GM12878 (cell line): ENCODE results near the gene HDDC3. TPM values are rescaled to one million over a fixed set of nuclear protein-coding genes. Genes with fewer than 3 reads are reported as not detected.

Source experiments
- CEBPZ ChIP-seq: fragments of 150-350 bp; IDR thresholded peaks from 2 replicates; pipeline ENCODE4 v1.6.1; 2016; ENCODE audit warnings: low read depth, low read length
- CUX1 ChIP-seq: IDR thresholded peaks from 2 replicates; pipeline ENCODE4 v1.6.1; 2012; ENCODE audit warnings: improper control_type of control experiment, low read depth, low read length; ENCODE audit not compliant: insufficient replicate concordance
- E2F8 ChIP-seq: fragments of 450-650 bp; IDR thresholded peaks from 2 replicates; pipeline ENCODE4 v1.6.1; 2018; ENCODE audit warnings: mild to moderate bottlenecking, low read depth, moderate library complexity; ENCODE audit not compliant: partially characterized antibody
- HDGF ChIP-seq: fragments of 450-650 bp; IDR thresholded peaks from 2 replicates; pipeline ENCODE4 v1.6.1; 2016; ENCODE audit warnings: antibody characterized with exemption
- MEF2A ChIP-seq: IDR thresholded peaks from 2 replicates; pipeline ENCODE4 v1.6.1; 2011; ENCODE audit warnings: low read depth, mild to moderate bottlenecking, low read length, moderate library complexity; ENCODE audit not compliant: insufficient read depth
- NKRF ChIP-seq: fragments of 450-650 bp; conservative IDR thresholded peaks from 2 replicates; pipeline ENCODE4 v1.6.1; 2017; ENCODE audit warnings: mild to moderate bottlenecking, moderate library complexity
- SMC3 ChIP-seq: IDR thresholded peaks from 2 replicates; pipeline ENCODE4 v1.6.1; 2011; ENCODE audit warnings: low read length, improper control_type of control experiment, borderline replicate concordance
- USF1 ChIP-seq: IDR thresholded peaks from 2 replicates; pipeline ENCODE4 v1.6.1; 2011; ENCODE audit warnings: borderline replicate concordance, low read depth, mild to moderate bottlenecking, moderate library complexity, mixed read lengths, low read length; ENCODE audit not compliant: insufficient read depth; ENCODE audit errors: extremely low read length
- ZNF274 ChIP-seq: IDR thresholded peaks from one replicate; pipeline ENCODE4 v1.8.0; 2011; ENCODE audit not compliant: insufficient read length, insufficient read depth
- polyA plus RNA-seq, 11 experiments: library from polyadenylated mRNA; depleted of rRNA in 4 of 11; unstranded in 6 of 11; stranded (reverse) in 5 of 11; fragments of >200 nt; fragmentation: Nextera tagmentation in 4 of 11; fragmentation: Illumina TruSeq in 1 of 11; extraction: Ambion mirVana in 4 of 11; extraction: Trizol in 1 of 11; gene quantifications; 1 replicate in 1 of 11; 2 replicates in 10 of 11; pipeline versions ENCODE4 v1.2.1 to v1.2.3, GENCODE V29; 2011 to 2016; ENCODE audit warnings: inconsistent platforms in 2 of 11, missing spikeins in 2 of 11, low read depth in 1 of 11
- total RNA-seq, 4 experiments: library from RNA; depleted of rRNA in 3 of 4; stranded (reverse); fragments of >200 nt in 3 of 4; fragmentation: Illumina TruSeq in 1 of 4; extraction: Trizol in 1 of 4; gene quantifications; 2 replicates each; pipeline versions ENCODE4 v1.2.1 to v1.2.3, GENCODE V29; 2013 to 2021
- TF ChIP-seq, protein P1 (sequence below): IDR thresholded peaks from 2 replicates; pipeline ENCODE4 v1.6.1; 2012; ENCODE audit warnings: low read depth, low read length, improper control_type of control experiment
- TF ChIP-seq, protein P2 (sequence below): IDR thresholded peaks from 2 replicates; pipeline ENCODE4 v1.6.1; 2011; ENCODE audit warnings: low read depth, mild to moderate bottlenecking, low read length, moderate library complexity, borderline replicate concordance; ENCODE audit errors: extremely low read depth

HDDC3 gene
- total and polyA plus RNA-seq, 10 of the 15 experiments (the other 5 are each of a cell fraction or from before 2014, with no cell fraction given), result 5.6 to 39.5 (median 23.0) TPM

DNA sequence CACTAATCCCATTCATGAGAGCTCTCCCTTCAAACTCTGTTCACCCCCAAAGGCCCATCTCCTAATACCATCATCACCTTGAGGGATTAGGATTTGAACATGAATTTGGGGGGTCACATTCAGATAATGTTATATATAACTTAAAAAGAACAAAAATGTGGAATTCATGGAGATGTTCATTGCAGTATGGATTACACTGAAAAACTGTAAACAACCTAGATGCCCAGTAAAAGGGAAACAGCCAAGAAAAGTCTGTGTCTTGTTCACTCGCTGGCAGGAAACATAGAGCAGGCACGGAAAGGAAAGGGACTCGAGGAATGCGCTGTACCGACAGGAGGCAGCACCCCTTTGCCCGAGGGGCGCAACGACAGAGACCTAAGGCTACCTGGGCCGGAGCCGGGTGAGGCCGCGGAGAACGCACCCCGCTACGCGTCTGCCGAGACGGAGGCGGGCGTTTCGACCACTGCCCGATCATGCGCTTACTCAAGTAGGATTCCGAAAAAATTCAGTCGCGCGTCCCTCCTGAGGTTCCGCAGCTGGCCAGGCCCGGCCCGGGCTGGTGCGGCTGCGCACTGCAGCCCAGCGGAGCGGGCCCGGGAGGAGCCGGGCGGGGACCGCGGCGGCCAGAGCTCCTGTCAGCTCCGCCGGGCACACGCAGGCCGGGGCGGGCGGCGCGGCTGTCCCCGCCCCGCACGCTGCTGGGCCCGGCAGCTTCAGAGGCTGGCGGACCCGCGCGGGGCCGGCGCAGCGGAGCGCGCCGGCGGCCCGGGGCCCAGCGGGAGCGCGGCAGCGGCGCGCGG lies 30.1 kb downstream of the HDDC3 start (continued):
- TF ChIP-seq CEBPZ (no peak), CUX1 (no peak), HDGF (no peak), E2F8 (peak; percentile 30), NKRF (peak; percentile 82), USF1 (no peak), MEF2A (no peak), SMC3 (peak; percentile 67; the same call in 1 of the 2 replicates), ZNF274 (no peak)
- TF ChIP-seq, protein P1, sequence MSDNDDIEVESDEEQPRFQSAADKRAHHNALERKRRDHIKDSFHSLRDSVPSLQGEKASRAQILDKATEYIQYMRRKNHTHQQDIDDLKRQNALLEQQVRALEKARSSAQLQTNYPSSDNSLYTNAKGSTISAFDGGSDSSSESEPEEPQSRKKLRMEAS, result 0 out of 2 replicates have a peak, but pooled peaks have one; percentile 60
- TF ChIP-seq, protein P2, sequence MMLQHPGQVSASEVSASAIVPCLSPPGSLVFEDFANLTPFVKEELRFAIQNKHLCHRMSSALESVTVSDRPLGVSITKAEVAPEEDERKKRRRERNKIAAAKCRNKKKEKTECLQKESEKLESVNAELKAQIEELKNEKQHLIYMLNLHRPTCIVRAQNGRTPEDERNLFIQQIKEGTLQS, result no peak
